H1 (cell line): ENCODE data around the gene RTF2.

ENCODE experiments used
- CHD1 ChIP-seq: IDR thresholded peaks from 2 replicates; pipeline ENCODE4 v1.6.1; 2012; ENCODE audit warnings: low read depth, low read length, improper control_type of control experiment
- CTCF ChIP-seq, 3 experiments: IDR thresholded peaks; 1 replicate in 2 of 3; 2 replicates in 1 of 3; pipeline versions ENCODE4 v1.5.1 to v1.6.1; 2011; ENCODE audit warnings: low read length in 3 of 3, mild to moderate bottlenecking in 3 of 3, inconsistent platforms in 2 of 3, low read depth in 1 of 3, moderate library complexity in 1 of 3; ENCODE audit not compliant: insufficient read depth in 1 of 3; ENCODE audit errors: control extremely low read depth in 1 of 3
- EZH2 ChIP-seq: fragments of 200-600 bp; sonication (generic); IDR thresholded peaks from 2 replicates; pipeline ENCODE4 v1.7.1; 2012; ENCODE audit warnings: low read depth, mild to moderate bottlenecking, moderate library complexity, low read length, inconsistent platforms; ENCODE audit not compliant: severe bottlenecking
- GABPA ChIP-seq: IDR thresholded peaks from 2 replicates; pipeline ENCODE4 v1.6.1; 2011; ENCODE audit warnings: mild to moderate bottlenecking, low read length, moderate library complexity, borderline replicate concordance; ENCODE audit not compliant: insufficient read depth
- GTF2F1 ChIP-seq: IDR thresholded peaks from 2 replicates; pipeline ENCODE4 v1.6.1; 2012; ENCODE audit warnings: low read depth, low read length, improper control_type of control experiment, borderline replicate concordance
- POLR2A ChIP-seq, 2 experiments: IDR thresholded peaks; 1 replicate in 1 of 2; 2 replicates in 1 of 2; pipeline ENCODE4 v1.6.1; 2011; ENCODE audit warnings: low read depth in 2 of 2, low read length in 2 of 2, mild to moderate bottlenecking in 2 of 2; ENCODE audit errors: control extremely low read depth in 1 of 2
- POLR2AphosphoS5 ChIP-seq: IDR thresholded peaks from 2 replicates; pipeline ENCODE4 v1.6.1; 2011; ENCODE audit warnings: low read depth, low read length
- RAD21 ChIP-seq, 2 experiments: IDR thresholded peaks in 1 of 2; conservative IDR thresholded peaks in 1 of 2; 2 replicates each; pipeline ENCODE4 v1.6.1; 2011; ENCODE audit warnings: low read depth in 2 of 2, low read length in 2 of 2, improper control_type of control experiment in 1 of 2, inconsistent platforms in 1 of 2, mild to moderate bottlenecking in 1 of 2, moderate library complexity in 1 of 2
- RNF2 ChIP-seq: fragments of 200-900, 300-1000 bp; sonication (generic); IDR thresholded peaks from 2 replicates; pipeline ENCODE4 v1.7.1; 2016; ENCODE audit warnings: borderline replicate concordance, low read depth, mild to moderate bottlenecking, antibody characterized with exemption, low read length; ENCODE audit not compliant: poor library complexity, severe bottlenecking; ENCODE audit errors: missing control alignments
- SIN3A ChIP-seq, 2 experiments: IDR thresholded peaks in 1 of 2; conservative IDR thresholded peaks in 1 of 2; 2 replicates each; pipeline ENCODE4 v1.6.1; 2011 to 2012; ENCODE audit warnings: low read length in 2 of 2, improper control_type of control experiment in 1 of 2, low read depth in 1 of 2, mild to moderate bottlenecking in 1 of 2
- SUZ12 ChIP-seq: fragments of 200-600 bp; sonication (generic); IDR thresholded peaks from 2 replicates; pipeline ENCODE4 v1.6.1; 2012; ENCODE audit warnings: mild to moderate bottlenecking, inconsistent platforms, low read length, moderate library complexity, mixed read lengths

GRCh38 chr20:56542489-56543030 is 74.1 kb downstream of the RTF2 start:
- no peak for TF ChIP-seq POLR2AphosphoS5
- TF ChIP-seq CHD1 = no peak
- no peak for TF ChIP-seq CTCF (IDR thresholded peaks at IDR 0.05; ENCODE audit: control extremely low read depth in 1 of 3, insufficient read depth in 1 of 3, low read depth in 1 of 3, low read length in 3 of 3)
- TF ChIP-seq RAD21 (IDR thresholded peaks at IDR 0.05 in 1 of 2, conservative IDR thresholded peaks at IDR 0.05 in 1 of 2; ENCODE audit: low read depth in 2 of 2, low read length in 2 of 2) = no peak
- TF ChIP-seq SUZ12 = no peak
- no peak for TF ChIP-seq SIN3A (conservative IDR thresholded peaks at IDR 0.05 in 1 of 2, IDR thresholded peaks at IDR 0.05 in 1 of 2; ENCODE audit: low read depth in 1 of 2, low read length in 2 of 2)
- no peak for TF ChIP-seq RNF2
- no peak for TF ChIP-seq GTF2F1
- no peak for TF ChIP-seq GABPA
- no peak for TF ChIP-seq POLR2A (IDR thresholded peaks at IDR 0.05; ENCODE audit: control extremely low read depth in 1 of 2, low read depth in 2 of 2, low read length in 2 of 2)
- TF ChIP-seq EZH2 = no peak
